GM18498 (cell line): ENCODE measurements around the gene DNAH6.
A peak's percentile ranks its signal among the peaks of the same experiment; 100 is the strongest.

Experiments
- ATAC-seq: cut with Tn5 transposase; IDR thresholded peaks from one replicate; pipeline ENCODE4 v1.9.1; 2021; ENCODE audit warnings: mild to moderate bottlenecking, moderate library complexity; ENCODE audit not compliant: unreplicated experiment

The DNAH6 gene

DNA sequence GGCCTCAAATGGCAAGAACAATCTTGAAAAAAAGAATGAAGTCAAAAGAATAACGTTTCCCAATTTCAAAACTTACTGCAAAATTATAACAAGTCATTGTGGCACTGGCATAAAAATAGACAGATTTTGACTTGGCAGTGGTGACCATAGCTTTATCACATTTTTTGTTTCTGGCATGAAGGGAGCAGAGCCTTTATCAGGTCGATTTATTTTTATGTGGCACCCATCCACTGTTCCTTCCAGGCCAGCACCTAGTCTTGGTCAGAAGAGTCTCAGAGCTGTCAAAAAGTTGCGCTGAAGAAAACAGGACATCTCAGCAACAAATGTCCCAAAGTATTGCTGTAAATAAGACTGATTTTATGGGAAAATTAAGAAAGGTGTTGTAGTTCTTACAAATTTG is 272.2 kb downstream of the DNAH6 start:
- ATAC-seq = no peak

DNA sequence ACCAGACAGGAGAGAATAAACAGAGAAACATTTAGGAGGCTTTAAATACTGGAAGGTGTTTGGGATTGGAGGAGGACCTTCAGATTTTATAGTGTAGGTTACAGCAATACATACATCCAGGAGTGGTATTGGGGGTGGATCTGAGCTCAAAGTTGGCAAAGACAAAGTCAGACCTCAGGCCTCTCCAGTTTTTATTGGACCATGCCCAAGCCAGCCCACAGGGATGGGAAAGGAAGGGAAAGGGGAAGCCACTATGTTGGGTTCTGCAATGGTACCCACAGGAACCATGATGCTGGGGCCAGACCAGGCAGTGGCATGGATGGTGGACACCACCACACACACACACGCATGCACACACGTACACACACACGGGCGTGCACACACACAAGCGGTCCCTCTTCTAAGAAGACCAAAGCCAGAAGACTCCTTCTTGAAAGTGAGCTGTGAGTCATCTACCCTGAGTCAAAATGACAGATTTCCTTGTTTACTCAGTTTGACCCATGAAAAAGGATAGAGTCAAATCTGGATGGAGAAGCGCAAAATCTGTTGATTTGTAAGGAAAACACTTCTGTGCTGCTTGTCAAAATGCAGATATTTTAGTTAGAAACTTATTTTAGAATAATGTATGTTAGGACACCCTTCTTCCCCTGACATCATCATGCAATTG is 276.7 kb downstream of the DNAH6 start:
- ATAC-seq = no peak

DNA sequence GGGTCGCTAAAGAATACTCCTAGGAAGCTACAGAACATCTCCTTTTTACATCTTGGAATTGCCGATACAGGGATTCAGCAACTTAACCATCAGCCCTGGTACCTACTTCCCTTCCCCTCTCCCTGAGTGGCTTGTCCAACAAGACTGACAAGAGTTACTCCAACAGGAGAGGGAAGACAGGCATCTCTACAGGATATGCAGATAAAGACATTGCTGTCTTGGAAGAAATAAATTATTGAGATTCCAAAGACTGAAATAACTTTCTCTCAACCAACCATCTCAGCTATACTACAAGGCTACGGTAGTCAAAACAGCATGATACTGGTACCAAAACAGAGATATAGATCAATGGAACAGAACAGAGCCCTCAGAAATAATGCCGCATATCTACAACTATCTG is 277.3 kb downstream of the DNAH6 start:
- ATAC-seq = no peak

DNA sequence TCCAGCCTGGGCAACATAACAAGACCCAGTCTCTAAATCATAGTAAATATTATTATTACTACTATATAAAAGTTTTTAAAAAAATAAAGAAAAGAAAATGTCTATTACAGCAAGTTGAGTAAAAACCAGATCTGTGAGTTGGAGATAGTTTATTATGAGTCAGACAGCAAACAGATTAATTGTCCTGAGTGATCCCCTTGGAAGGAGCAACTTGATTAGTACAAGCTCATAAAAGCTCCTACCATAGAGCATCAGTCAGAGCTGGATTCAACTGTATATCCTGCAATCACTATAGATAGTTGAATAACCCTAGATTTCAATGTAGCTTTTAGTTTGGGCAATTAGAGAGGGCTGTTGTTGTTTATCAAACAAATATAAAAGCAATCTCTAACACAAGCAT is 280.5 kb downstream of the DNAH6 start:
- no peak for ATAC-seq

DNA sequence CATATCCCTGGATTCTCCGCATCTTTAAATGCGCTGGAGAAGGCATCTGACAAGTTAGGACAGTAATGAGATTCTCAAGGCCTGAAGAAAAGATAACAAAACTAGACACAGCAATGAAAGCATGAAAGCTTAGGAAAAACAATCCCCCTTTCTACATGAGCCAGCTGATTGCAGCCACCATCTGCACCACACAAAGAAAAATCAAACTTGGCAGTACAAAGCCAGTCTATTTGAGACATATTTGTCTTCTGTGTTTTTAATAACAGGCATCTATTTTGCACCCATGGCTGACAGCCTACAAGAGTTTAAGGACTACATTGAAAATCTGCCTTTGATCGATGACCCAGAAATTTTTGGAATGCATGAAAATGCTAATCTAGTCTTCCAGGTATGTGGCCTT is 281.0 kb downstream of the DNAH6 start:
- ATAC-seq = no peak

DNA sequence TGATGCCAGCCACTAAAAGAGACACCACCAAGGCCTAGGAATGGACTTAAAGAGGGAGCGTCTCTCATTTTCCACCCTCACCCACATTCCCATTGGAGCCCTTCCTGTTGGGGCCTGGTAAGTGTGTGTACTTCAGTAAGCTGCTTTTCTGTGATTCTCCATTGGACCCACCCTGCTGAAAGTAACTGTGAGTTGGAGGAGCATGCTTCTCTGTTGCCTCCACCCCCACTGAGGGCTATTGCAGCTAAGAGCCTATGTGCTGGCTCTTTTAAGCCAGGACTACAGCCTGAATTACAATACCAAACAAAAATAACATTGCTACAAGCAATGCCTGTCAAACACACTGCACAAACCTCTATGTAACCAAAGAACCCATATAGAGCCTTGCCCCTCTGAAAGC is 283.5 kb downstream of the DNAH6 start:
- peak; percentile 16 for ATAC-seq

- peak; percentile 85 for ATAC-seq
Measured at GRCh38 chr2:84800194-84800805, 284.0 kb downstream of the DNAH6 start.

DNA sequence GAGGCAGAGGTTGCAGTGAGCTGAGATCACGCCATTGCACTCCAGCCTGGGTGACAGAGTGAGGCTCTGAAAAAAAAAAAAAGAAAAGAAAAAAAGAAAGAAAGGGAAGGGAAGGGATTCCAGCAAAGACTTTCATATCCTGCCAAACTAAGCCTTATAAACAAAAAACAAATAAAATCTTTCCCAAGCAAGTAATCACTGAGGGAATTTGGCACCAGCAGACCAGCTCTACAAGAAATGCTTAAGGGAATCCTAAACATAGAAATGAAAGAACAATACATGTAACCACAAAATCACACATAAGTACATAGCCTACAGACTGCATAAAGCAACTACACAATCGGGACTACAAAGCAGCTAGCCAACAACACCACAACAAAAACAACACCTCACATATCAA is 285.5 kb downstream of the DNAH6 start:
- no peak for ATAC-seq

GRCh38 chr2:84805250-84805958 is 289.1 kb downstream of the DNAH6 start:
- ATAC-seq = no peak

- no peak for ATAC-seq
Measured at GRCh38 chr2:84807063-84807485, 290.8 kb downstream of the DNAH6 start.

- no peak for ATAC-seq
Measured at GRCh38 chr2:84808279-84808678, 292.0 kb downstream of the DNAH6 start.

GRCh38 chr2:84811839-84812431 is 295.6 kb downstream of the DNAH6 start:
- ATAC-seq = no peak

GRCh38 chr2:84815146-84815545 is 298.8 kb downstream of the DNAH6 start:
- ATAC-seq = no peak

- peak; percentile 83 for ATAC-seq
Measured at GRCh38 chr2:84816426-84817026, 300.2 kb downstream of the DNAH6 start.

- peak; percentile 89 for ATAC-seq
Measured at GRCh38 chr2:84817239-84817655, 300.9 kb downstream of the DNAH6 start.

DNA sequence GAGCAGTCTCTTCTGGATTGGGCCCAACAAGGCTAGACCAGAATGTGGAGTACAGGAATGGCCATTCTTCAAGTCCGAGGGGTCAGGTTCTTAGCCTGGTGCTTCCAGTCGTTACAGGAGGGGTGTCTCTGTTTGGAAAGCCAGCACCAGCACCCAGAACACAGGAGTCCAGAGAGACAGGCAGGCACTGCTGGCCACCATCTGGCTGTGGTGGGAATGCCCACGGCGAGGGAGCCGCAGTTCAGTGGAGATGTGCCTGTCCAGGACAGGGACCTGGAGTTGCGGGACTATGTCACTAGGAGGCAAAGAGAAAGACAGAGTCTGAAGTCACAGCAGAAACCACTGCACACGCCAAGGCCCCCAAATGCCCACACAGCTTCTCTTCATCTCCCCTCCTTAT is 305.5 kb downstream of the DNAH6 start:
- no peak for ATAC-seq

- ATAC-seq = no peak
Measured at GRCh38 chr2:84823229-84823628, 306.9 kb downstream of the DNAH6 start.

- no peak for ATAC-seq
Measured at GRCh38 chr2:84823788-84824187, 307.5 kb downstream of the DNAH6 start.

GRCh38 chr2:84827978-84828575 is 311.8 kb downstream of the DNAH6 start:
- no peak for ATAC-seq

- no peak for ATAC-seq
Measured at GRCh38 chr2:84829693-84830092, 313.4 kb downstream of the DNAH6 start.

DNA sequence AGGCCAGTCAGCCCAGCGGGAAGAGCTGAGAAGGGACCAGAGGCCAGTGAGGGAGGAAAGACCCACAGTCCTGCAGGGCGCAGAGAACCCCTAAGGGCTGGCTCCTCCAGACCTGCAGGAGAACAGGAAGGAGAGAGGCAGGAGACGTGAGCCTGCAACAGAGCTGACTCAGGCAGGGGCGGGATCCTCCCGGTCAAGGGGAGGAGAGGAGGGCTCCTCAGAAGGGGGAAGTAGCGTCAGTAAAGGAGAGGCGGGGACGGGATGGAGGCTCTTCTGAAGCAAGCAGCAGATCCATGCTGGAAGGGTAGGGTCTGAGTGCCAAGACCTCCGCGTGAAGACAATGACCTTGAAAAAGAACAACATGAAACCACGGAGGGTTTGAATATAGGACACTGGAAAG is 313.8 kb downstream of the DNAH6 start:
- no peak for ATAC-seq
